HG03558 (cell line): Measurements from ENCODE around the gene TMOD1.

Experiments
- ATAC-seq: cut with Tn5 transposase; IDR thresholded peaks from one replicate; pipeline ENCODE4 v1.9.1; 2021; ENCODE audit warnings: moderate number of reproducible peaks; ENCODE audit not compliant: unreplicated experiment; ENCODE audit errors: extremely low read depth

The TMOD1 gene

DNA sequence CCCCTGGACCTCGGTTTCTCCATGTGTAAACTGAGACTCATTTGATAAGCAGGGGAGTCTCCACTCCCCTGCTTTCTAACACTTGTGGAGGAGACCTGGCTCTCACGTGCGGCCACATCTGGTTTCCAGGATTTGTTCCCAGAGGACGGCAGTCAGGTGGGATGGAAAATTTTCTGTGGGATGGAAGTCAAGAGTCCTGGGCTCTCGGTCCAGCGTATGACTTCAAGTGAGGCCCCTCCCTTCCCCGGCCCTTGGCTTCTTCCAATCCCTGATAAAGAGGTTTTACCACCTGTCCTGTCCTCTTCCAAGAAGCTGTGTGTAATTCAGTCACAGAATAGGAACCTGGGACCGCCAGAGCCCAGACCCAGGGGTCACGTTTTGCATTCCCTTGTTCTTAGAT lies 35.0 kb downstream of the TMOD1 start:
- ATAC-seq = no peak

DNA sequence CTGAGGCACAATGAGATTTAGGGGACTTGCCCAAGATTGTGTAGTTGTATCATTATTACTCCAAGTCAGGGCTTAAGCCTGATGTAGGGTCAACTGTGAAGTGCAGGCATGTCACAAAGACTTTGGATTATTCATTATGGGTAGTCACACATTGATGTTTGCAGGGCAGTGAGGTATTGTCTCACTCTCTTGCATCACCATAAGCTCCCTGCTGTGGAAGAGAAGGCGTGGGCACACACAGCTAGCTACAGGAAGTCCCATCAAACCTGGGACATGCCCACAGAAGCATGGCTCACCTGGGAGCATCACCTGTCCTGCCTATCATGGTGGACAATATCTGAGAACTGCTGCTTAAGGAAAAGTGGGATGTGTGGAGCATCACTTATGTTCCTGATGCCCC lies 42.1 kb downstream of the TMOD1 start:
- ATAC-seq = no peak

DNA sequence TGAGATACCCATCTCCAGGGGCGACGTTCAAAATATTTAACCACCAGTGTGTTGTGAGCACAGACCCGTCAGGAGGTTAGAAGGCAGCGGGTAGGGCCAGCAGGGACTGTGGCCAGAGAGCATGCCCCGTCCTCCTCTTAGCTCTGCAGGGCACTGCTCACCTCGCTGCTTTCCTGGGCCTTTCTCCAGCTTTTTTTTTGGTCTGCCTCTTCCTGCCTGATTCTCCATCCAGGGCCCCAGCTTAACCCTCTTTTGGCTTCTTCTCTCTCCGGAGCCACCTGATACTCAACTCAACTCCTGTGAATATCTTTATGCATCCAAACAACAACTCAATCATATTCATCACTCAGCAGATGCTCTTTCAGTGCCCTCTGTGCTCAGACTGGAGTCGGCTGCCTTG lies 44.0 kb downstream of the TMOD1 start:
- ATAC-seq = no peak

DNA sequence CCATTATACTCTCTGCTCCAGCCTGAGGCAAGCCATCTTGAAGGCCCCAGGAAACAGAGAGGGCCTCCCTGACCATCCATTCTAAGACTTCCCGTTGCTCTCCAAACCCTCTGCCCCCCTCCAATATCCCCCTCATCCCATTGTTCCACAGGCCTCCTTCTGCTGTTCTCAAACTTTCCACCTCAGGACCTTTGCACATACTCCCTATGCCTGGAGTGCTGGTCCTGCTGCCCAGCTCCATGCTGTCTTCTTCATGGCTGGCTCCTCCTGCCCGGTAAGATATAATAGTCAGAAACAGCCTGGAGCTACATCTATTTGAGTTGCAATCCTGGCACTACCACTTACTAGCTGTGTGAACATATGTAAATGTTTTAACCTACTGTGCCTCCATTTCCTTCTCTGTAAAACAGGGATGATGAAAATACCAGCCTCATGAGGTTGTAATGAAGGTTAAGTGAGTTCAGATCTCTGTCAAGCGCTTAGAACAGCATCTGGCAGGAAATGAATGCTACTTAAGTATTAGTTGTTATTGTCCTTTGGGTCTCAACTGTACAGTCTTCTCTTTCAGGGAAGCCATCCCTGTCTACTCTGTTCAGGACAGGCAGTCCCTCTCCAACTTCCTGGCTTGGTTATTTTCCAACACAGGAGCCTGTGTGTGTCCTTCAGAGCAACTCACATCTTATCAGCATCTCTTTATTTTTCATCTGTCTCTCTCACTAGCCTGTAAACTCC lies 45.8 kb downstream of the TMOD1 start:
- no peak for ATAC-seq

DNA sequence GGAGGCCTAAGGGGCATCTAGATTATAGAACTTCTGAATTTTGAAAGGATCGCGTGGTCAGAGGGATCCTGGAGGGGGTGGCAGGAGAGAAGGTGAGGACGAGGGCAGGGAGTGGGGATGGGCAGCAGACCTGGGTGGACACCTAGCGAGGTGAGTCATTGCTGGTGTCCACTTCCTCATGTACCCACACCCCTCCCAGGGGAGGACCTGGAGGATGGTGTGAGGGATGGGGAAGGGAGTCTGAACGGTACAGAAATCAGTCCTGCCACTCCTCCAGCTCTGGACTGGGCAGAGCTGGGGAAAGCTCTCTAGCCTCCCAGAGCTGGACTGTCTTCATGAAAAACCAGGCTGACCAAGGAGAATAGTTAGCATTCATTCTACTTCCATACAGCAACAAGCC lies 46.9 kb downstream of the TMOD1 start:
- no peak for ATAC-seq

DNA sequence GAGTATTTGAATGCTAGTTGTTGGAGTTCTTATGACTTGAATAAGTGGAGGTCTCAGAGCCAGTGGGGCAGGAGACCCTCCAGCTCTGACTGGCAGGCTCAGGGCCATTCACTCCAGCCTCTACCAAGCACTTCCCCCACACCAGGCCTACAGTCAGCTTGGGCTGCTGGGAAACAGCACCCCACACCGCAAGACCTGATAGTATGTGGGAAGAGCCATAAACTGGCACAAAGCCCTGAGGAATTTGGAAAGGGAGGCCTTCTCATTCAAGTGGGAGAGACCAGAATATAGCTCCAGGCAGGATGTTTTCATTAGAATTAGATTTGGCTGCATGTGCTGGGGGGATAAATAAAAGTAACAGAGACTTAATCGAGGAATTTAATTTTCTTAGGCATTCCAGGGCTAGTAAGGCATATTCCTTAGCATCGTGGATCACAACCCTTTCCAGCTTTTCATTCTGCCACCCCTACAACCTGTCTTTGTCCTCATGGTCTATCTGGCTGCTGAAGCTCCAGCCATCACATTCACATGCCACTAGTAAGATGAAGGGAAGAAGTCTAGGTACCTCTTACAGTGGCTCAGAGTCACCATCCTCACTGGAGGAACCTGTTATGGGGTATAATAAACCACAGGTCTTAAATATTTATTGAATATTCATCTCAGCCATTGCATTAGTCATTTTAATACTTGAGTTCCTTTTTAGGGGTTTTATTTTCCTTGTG lies 47.5 kb downstream of the TMOD1 start:
- ATAC-seq = no peak

DNA sequence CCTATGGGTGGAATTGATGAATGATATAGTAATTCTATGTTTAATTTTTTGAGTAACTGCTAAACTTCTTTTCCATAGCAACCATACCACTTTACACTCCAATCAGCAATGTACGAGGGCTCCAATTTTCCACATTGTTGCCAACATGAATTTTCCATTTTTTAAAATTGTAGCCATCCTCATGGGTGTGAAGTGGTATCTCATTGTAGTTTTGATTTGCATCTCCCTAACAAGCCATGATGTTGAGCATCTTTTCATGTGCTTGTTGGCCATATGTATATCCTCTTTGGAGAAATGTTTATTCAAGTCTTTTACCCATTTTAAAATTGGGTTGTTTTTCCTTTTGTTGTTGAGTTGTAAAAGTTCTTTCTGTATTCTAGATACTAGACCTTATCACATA lies 48.9 kb downstream of the TMOD1 start:
- no peak for ATAC-seq

DNA sequence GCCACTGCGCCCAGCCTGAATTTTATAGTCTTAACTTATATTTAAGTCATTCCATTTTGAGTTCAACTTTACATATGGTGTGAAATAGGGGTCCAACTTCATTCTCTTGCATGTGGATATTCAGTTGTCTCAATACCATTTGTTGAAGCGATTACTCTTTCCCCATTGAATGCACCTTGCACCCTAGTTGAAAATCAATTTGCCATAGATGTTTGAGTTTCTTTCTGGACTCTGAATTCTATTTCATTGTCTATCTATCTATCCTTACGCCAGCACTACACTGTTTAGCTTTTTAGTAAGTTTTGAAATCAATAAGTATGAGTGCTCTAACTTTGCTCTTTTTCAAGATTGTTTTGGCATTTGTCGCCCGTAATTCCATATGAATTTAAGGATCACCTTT lies 49.8 kb downstream of the TMOD1 start:
- no peak for ATAC-seq

DNA sequence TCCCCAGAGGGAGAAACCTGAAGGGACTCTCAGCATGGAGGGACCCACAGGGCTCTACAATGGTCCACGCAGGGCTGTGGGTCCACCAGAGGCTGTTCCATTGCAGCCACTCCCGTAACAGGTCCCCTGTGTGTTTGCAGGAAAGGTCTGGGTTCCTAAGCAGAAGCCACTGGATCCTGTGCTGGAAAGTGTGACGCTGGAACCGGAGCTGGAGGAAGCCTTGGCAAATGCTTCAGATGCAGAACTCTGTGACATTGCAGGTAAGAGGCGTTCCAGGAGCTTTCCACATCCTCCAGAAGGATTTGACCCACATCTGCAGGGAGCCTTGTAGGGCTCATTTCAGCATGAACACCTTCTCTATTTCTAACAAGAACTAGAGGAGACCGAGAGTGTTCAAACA lies 51.7 kb downstream of the TMOD1 start:
- no peak for ATAC-seq

DNA sequence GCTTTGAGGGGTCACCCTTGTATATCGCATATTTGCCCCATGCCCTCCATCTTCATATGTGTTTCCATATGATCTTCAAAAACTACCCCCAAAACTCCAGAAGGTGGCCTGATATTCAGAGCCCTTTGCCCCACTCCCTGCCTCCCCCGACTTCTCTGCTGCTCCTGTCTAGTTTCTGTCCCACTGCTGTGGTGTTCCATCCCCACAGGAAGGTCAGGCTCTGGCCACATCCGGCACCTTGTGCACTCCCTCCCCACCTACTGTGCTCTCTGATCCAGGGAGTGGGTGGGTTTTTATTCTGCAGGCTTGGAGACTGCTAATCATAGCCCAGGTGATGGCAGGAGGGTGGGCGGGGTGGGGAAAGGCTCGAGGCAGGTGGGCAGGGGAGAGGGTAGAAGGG lies 52.4 kb downstream of the TMOD1 start:
- no peak for ATAC-seq

DNA sequence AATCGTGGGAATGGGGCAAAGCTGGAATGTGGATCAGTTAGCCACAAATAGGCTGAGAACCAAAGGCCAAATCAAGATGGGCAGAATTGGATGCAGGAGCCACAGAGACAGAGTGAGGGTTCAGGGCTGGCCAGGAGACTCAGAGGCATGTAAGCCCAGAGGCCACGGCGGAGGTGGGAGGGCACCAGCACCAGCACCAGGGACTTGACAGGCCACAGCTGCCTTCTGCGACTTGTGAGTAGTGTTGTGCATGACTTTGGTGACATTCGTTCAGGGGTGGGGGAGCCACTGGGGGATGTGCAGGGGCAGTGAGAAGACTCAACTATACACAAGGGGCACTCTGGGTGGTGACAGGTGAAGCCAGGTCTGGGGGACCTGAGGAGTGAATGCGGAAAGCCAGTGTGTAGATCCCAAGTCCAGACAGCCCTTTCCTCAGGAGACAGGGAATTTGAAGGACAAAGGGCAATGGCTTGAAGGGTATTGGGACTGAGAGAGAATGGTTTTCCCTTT lies 53.2 kb downstream of the TMOD1 start:
- ATAC-seq = no peak

DNA sequence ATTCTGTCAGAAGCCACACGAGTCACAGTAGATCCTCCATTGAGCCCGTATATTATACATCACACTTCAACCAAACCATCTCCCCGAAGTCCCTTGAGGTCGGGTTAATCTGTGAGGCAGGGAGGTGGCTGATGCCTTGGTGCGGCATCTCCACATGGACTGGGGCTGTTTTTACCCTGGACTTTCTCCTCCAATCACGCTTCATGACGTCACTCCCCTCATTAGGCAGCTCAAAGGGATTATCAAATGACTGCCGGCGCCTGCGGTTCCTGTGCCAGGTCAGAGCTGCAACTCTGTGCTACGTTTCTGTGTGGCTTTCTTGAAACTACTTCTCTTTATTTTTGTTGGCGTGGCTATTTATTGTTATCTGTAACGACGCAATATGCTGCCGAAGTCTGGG lies 53.7 kb downstream of the TMOD1 start:
- ATAC-seq = no peak

DNA sequence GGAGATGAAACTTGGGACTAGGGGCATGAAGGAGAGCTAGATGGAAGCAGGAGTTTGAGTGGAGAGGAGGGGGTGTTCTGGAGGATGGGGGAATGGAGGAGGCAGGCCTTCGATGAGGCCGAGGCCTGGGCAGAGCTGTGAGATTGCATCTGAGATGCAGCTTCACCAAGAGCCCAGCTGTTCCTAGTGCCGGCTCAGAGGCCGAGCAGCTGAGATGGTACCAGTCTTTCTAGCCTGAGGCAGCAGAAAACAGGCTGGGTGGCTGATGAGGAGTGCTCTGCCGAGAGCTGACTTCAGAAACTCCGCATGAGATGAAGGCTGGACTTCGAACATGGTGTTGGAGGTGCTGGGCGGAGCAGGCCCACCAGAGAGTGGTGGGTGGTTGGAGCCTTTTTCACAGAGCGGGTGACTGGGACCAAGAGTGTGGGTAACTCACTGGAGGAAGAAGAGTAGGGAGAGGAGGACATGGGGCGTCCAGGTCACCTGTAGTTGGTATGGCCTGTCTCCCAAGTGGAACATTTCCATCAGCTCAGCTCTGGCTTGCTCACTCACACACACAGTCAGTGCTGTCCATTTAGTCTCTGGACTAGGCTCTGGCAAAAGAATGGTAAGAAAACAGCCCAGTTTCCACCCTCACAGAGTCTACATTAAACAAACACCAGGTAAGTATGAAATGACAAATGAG lies 54.7 kb downstream of the TMOD1 start:
- no peak for ATAC-seq

DNA sequence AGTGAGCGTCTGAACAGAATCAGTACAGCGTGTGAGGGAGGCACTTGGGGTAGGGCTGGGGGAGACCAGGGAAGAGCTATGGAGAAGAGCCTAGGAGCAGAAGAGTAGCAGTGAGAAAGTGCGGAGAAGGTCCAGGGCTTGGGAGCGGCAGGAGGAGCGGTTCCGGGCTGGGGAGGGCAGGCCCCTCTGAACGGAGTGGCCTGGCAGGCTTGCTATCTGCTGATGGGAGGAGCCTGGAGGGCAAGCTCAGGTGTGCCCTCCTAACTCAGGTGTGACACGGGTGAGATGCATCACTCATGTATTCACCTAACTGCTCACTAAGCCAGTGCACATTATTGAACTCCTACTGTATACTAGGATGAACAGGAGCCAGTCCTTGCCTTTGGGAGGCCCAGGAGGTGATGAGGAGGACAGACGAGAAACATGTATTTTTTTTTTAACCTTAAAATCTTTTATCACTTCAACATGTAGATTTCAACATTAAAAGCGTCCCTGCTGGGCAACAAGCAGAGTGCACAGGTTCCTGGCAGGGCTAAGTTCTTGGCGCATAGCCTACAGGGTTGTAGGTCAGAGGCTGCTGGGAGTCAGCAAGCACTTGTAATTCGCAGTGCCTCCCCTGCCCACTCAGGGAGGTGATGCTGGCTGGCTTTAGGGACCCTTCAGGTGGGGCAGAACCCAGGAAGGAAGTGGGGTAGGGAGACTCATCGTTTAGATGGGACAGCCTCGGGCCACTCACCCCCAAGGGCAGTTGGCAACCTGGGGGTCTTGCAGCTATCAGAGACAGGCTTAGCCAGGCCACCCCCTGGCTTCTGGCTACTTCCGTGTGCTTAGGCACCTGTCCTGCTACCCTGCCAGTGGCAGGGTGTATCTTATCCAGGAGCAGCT lies 55.5 kb downstream of the TMOD1 start:
- ATAC-seq = no peak

DNA sequence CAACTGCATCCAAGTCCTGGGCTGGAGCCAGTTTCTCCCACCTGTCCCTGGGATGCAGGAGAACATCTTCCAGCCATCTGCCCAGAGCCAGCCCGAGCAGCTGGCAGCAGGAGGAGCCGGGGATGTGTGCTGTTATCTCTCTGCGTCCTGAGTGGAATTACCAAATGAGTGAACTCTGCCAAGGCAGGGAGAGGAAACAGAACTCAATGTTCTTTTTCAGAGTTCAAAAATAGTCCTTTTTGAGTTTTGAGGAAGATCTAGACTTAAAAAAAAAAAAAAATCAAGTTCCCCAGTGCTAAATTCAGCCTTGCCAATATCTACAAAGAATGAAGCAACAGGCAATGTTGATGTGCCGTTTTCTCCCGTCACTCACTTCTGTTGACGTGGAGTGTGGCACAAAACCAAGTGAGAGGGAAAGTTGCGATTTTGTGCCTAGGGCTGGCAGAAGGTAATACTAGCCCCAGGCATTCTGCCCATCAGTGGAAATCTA lies 56.2 kb downstream of the TMOD1 start:
- ATAC-seq = no peak

DNA sequence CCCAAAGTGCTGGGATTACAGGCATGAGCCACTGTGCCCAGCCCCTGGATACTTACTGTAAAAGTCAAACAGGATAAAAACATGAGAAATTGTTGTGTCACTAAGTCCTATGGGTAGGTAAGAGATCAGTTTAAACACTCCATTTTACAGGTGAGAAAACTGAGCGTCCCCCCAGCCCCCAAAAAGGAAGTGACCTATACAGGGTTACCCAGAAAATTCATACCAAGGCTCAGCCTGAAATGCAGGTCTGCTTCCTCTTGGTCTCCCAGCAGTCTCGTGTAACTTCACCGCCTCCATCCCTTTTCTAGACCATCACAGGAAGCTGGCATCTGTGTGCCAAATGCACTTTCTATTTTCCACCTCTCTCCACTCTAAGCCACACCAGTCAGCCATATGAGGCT lies 57.2 kb downstream of the TMOD1 start:
- no peak for ATAC-seq

DNA sequence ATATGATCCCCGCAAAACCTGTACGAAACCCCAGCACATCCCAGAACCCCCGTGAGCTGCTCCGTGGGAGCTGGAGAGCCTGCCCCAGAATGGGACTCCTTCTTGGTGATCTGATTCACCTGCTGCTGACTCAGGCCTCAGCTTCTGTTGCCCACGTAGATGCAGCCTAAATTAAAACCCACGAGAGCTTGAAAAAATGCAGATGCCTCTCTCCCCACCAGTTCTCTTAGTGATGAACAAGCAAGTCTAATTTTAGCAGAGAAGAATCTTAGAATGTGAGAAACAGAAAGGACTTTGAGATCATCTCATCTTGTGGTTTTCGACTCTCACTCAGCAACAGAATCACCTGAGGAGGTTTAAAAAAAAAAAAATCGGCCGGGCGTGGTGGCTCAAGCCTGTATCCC lies 57.6 kb downstream of the TMOD1 start:
- no peak for ATAC-seq

DNA sequence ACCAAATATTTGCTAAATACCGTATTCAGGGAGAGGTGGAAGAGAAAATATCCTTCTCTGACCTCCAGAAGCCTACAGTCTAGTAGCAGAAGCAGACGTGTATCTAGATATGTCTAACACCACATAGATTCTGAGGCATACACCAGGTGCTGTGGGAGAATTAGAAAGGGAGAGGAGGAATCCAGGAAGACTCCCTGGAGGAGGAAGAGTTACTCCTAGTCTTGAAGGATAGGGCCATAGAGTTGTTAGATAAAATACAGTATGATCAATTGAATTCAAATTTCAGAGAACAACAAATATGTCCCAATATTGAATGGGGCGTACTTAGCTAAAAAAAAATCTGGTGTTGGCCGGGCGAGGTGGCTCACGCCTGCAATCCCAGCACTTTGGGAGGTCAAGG lies 58.7 kb downstream of the TMOD1 start:
- ATAC-seq = no peak

DNA sequence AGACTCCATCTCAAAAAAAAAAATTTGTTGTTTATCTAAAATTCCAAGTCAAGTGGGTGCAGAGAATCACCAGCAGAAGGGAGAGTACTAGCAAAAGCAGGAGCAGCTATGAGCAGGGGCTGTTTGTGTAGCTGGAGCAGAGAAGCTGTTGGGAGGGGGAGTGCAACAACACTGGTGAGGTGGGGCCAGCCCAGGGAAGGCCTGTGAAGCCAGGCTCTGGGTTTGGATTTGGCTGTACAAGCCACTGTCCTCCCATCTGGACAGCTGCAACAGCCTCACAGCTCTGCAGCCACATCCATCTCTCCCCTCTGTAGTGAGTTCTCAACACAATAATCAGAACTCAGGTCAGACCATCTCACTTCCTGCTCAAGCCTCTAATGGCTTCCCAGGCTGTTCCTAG lies 59.4 kb downstream of the TMOD1 start:
- no peak for ATAC-seq

DNA sequence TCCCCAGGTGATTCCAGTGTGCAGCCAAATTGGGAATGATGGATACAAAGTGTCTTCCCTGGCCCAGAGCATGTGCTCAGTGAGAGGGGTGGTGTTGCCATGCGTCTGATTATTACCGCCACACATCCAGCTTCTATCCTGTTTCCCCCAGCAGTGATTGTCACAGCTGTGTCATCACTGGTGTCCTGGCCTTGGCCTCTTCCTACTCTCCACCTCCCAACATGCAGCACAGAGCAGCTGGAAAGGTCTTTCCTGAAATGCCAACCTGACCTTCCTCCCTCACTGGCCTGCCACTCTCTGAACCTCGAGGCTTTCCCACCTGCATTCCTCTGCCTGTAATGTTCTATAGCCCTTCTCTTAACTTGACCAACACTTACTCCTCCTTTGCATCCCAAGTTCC lies 60.0 kb downstream of the TMOD1 start:
- ATAC-seq = no peak
